Heart left ventricle (tissue), 16 donors: ENCODE measurements around the gene S100B. TPM values are rescaled to one million over a fixed set of nuclear protein-coding genes. Genes with fewer than 3 reads are reported as not detected.

Source experiments
- ATAC-seq, 4 donors: fragments of 200-7000 bp; cut with Tn5 transposase; one replicate each; pipeline ENCODE4 v1.9.1; 2020 to 2022; ENCODE audit warnings: moderate library complexity in 4 of 4, mild to moderate bottlenecking in 3 of 4, moderate number of reproducible peaks in 1 of 4
- DNase-seq, 5 donors: peaks; one replicate each; pipeline ENCODE4 v3.0.0-alpha.2; 2020
- H3K27ac ChIP-seq, 12 donors: fragments of 200-600 bp; sonication (generic) in 4 of 12; one replicate each; pipeline versions ENCODE4 v1.5.0 to v1.8.0; 2016 to 2022; ENCODE audit warnings: mild to moderate bottlenecking in 2 of 12
- H3K27me3 ChIP-seq, 9 donors: fragments of 200-600 bp; sonication (generic) in 2 of 9; one replicate each; pipeline versions ENCODE4 v1.5.1 to v1.8.0; 2016 to 2022; ENCODE audit warnings: mild to moderate bottlenecking in 3 of 9
- H3K36me3 ChIP-seq, 9 donors: fragments of 200-600 bp; sonication (generic) in 2 of 9; one replicate each; pipeline versions ENCODE4 v1.5.0 to v1.8.0; 2018 to 2022; ENCODE audit warnings: mild to moderate bottlenecking in 2 of 9
- H3K4me1 ChIP-seq, 12 donors: fragments of 200-600 bp; sonication (generic) in 4 of 12; one replicate each; pipeline versions ENCODE4 v1.5.0 to v1.8.0; 2016 to 2022; ENCODE audit warnings: mild to moderate bottlenecking in 3 of 12
- H3K4me3 ChIP-seq, 12 donors: fragments of 200-600 bp; sonication (generic) in 4 of 12; one replicate each; pipeline versions ENCODE4 v1.5.0 to v1.8.0; 2017 to 2022; ENCODE audit warnings: mild to moderate bottlenecking in 9 of 12, moderate library complexity in 4 of 12
- H3K9me3 ChIP-seq, 12 donors: fragments of 200-600 bp; sonication (generic) in 4 of 12; one replicate each; pipeline versions ENCODE4 v1.5.0 to v1.8.0; 2016 to 2022; ENCODE audit warnings: mild to moderate bottlenecking in 1 of 12
- CTCF ChIP-seq, 12 donors: fragments of 200-600 bp; sonication (generic) in 4 of 12; IDR thresholded peaks; one replicate each; pipeline versions ENCODE4 v1.5.0 to v1.8.0; 2018 to 2022; ENCODE audit warnings: antibody characterized with exemption in 12 of 12, mild to moderate bottlenecking in 5 of 12
- POLR2A ChIP-seq, 2 donors: fragments of 450-650 bp; IDR thresholded peaks; one replicate each; pipeline ENCODE4 v1.6.1; 2017; ENCODE audit warnings: antibody characterized with exemption in 2 of 2, mild to moderate bottlenecking in 2 of 2, moderate library complexity in 2 of 2
- WGBS, 4 donors: extraction: QIAGEN DNeasy Blood & Tissue Kit in 2 of 4; methylation state at CpG; one replicate each; pipeline versions ENCODE4 v1.1.5 to v1.1.7; 2013 to 2018; 5-methylcytosine and 5-hydroxymethylcytosine counted together
- intact Hi-C, 10 donors: fragments of 100-400 bp; cut with DNase I; formaldehyde crosslinking; loops; one replicate each; pipeline versions ENCODE4 v1.11.1 to v1.14.2; 2022
- polyA plus RNA-seq, 2 donors: library from polyadenylated mRNA; stranded (reverse); fragments of 200-250 nt; gene quantifications; one replicate each; pipeline ENCODE4 v1.2.3, GENCODE V29; 2013
- total RNA-seq, 9 donors: library from RNA; depleted of rRNA in 2 of 9; stranded (reverse); fragments of >200 nt in 2 of 9; fragmentation: NEBNext Ultra II Directional in 3 of 9; extraction: Animal tissue kit (Norgen Biotek cat#: 25700) in 3 of 9; gene quantifications; one replicate each; pipeline versions ENCODE4 v1.1.0 to v1.2.4, GENCODE V29; 2016 to 2023
- donor health status: ischemic (EF 13 %, LVEDD 7.1; RV severe dilation, severe dysfunction).
- donor health status: healthy with polysubstance abuse.
- donor health status: DM: no; HTN: yes; CAD: no.
- donor health status: DM: no; HTN: no; CAD: no.
- donor health status: ischemic (EF 25% LVEDD 6.9; RV normal size, moderate dysfunction).
- donor health status: ischemic (EF 25% LVEDD 5.7; RV mildly dilated, moderate dysfunction).
- donor health status: healthy.
- donor health status: DM: yes; HTN: yes; CAD: no.
- donor health status: ischemic (EF 35%, LVEDD 5.7; RV mildly dilated, moderate dysfunction).
- donor health status: nonischemic (EF 11% LVEDD 7.7; RV severe dilation, severe dysfunction).
- donor health status: DM: yes; HTN: yes; CAD: no.
- donor health status: PGD.
- donor health status: ischemic (EF 29% LVEDD 5.4; RV normal size, mild dysfunction).
- donor health status: nonischemic (EF 23%, LVEDD 6.1; RV moderate dilation, normal function).

Gene S100B
- total and polyA plus RNA-seq, 11 donors = 0.49 to 36.3 (median 3.3) TPM

- peaks cover 0 to 32% (median 4%) of the 10 kb centered on the region in 12 donors for H3K4me1 ChIP-seq
- TF ChIP-seq POLR2A (IDR thresholded peaks at IDR 0.05) (no peak), CTCF (IDR thresholded peaks at IDR 0.05) (no peak)
- ATAC-seq (no peak), DNase-seq (no peak)
- peak overlapping the region in 2 of 12 donors; percentile 3 to 22 for H3K4me3 ChIP-seq
- intact Hi-C loops = no loop called here
- H3K27me3 ChIP-seq = no peaks in the 10 kb centered on the region
- peak overlapping the region in 1 of 12 donors; percentile 83 for H3K27ac ChIP-seq
- no peaks in the 10 kb centered on the region for H3K36me3 ChIP-seq
- 83 to 91% (median 89%) methylated on average over 9 of the region's 9 CpGs for WGBS, 4 donors
- H3K9me3 ChIP-seq = no peaks in the 10 kb centered on the region
These were observed 430 bp downstream of the S100B start for GRCh38 chr21:46604329-46604974.

- Histone ChIP-seq H3K9me3 (no peaks in the 10 kb centered on the region), H3K4me1 (peaks cover 0 to 45% (median 13%) of the 10 kb centered on the region in 12 donors), H3K4me3 (no peak overlapping the region), H3K27me3 (no peaks in the 10 kb centered on the region), H3K27ac (no peak overlapping the region), H3K36me3 (no peaks in the 10 kb centered on the region)
- WGBS, 4 donors = 44 to 62% (median 52%) methylated on average over 7 to 9 of the region's 9 CpGs
- intact Hi-C loops = no loop called here
- ATAC-seq = no peak
- no peak for DNase-seq
- TF ChIP-seq POLR2A (IDR thresholded peaks at IDR 0.05) = no peak
- TF ChIP-seq CTCF (IDR thresholded peaks at IDR 0.05) = no peak
These were observed 1.7 kb downstream of the S100B start for GRCh38 chr21:46603228-46603627.

- 72 to 81% (median 75%) methylated on average over 7 to 9 of the region's 9 CpGs for WGBS, 4 donors
- no peak for DNase-seq
- TF ChIP-seq POLR2A (IDR thresholded peaks at IDR 0.05) (no peak), CTCF (IDR thresholded peaks at IDR 0.05) (no peak)
These were observed 3.9 kb downstream of the S100B start for GRCh38 chr21:46600978-46601377.

GRCh38 chr21:46600305-46600704 is 4.6 kb downstream of the S100B start:
- WGBS, 4 donors = 83 to 98% (median 91%) methylated on average over 5 of the region's 5 CpGs

More at GRCh38 chr21:46600978-46601377, 3.9 kb downstream of the S100B start:
- H3K4me1 ChIP-seq = peaks cover 0 to 36% (median 13%) of the 10 kb centered on the region in 12 donors
- intact Hi-C loops = no loop called here
- H3K4me3 ChIP-seq = no peak overlapping the region
- no peak for ATAC-seq
- H3K9me3 ChIP-seq = no peaks in the 10 kb centered on the region
- no peak overlapping the region for H3K27ac ChIP-seq
- no peaks in the 10 kb centered on the region for H3K36me3 ChIP-seq
- no peaks in the 10 kb centered on the region for H3K27me3 ChIP-seq

More at GRCh38 chr21:46600305-46600704, 4.6 kb downstream of the S100B start:
- no peaks in the 10 kb centered on the region for H3K9me3 ChIP-seq
- no peak for TF ChIP-seq POLR2A (IDR thresholded peaks at IDR 0.05)
- no peak for TF ChIP-seq CTCF (IDR thresholded peaks at IDR 0.05)
- ATAC-seq = no peak
- no peak for DNase-seq
- no peaks in the 10 kb centered on the region for H3K36me3 ChIP-seq
- H3K27me3 ChIP-seq = no peaks in the 10 kb centered on the region
- no peak overlapping the region for H3K27ac ChIP-seq
- no peak overlapping the region for H3K4me3 ChIP-seq
- peaks cover 0 to 29% (median 13%) of the 10 kb centered on the region in 12 donors for H3K4me1 ChIP-seq
- intact Hi-C loops = no loop called here
